ENCODE data around the gene MUSK. TPM values are rescaled to one million over a fixed set of nuclear protein-coding genes. Genes with fewer than 3 reads are reported as not detected.
A peak's percentile ranks its signal among the peaks of the same experiment; 100 is the strongest.

Gene MUSK
- total and polyA plus RNA-seq, 2 of the 4 experiments (the other 2 are of a cell fraction): 0.07 to 0.18 TPM

DNA sequence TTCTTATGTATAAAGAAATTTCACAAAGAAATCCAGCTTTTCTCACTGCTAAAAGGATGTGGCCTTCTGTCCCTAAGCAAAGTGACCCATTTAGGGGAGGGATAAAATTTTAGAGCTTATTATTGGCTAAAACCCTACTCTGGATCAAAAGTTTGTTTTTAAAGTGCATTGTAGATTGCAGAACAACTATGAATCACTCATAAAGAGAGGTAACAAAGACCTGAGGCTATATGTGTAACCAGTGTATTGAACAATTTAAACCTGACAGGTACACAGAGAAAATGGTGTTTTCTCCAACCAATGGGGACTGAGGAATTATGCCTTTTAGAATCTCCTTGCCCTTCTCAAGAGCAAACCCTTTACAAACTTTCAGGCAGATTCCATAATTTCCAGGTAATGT lies 86.6 kb downstream of the MUSK start:
- Histone ChIP-seq H3K4ac (ENCODE audit: low read depth, low read length) (peak overlapping the region; percentile 54; the same call in 1 of the 2 replicates), H3K4me3 (ENCODE audit: insufficient read depth, low read depth, low read length) (no peak overlapping the region), H3K27ac (ENCODE audit: insufficient read depth, low read length) (no peak overlapping the region), H2AK9ac (replicated peaks; ENCODE audit: low read depth, low read length, poor library complexity) (no peak overlapping the region), H3K9ac (ENCODE audit: low read depth, low read length) (no peak overlapping the region), H3K36me3 (ENCODE audit: control insufficient read depth, insufficient read depth, low read length) (no peaks in the 10 kb centered on the region), H4K20me1 (ENCODE audit: insufficient read depth, low read length) (no peaks in the 10 kb centered on the region), H3K4me1 (ENCODE audit: control insufficient read depth, insufficient read depth, low read length) (peaks cover 11% of the 10 kb centered on the region), H3K14ac (replicated peaks; ENCODE audit: low read depth, low read length) (no peak overlapping the region), H3K18ac (ENCODE audit: low read depth, low read length) (peak overlapping the region; percentile 66), H3K9me3 (ENCODE audit: control insufficient read depth, insufficient read depth, low read length) (peaks cover 3% of the 10 kb centered on the region; the same call in 1 of the 2 replicates), H4K91ac (ENCODE audit: insufficient read depth, low read depth, low read length) (no peak overlapping the region), H4K8ac (ENCODE audit: low read depth in 2 of 2, low read length in 2 of 2) (peak overlapping the region in 1 of 2 experiments; percentile 49; a peak in 1 of 4 replicates), H2BK20ac (ENCODE audit: low read depth, low read length) (peak overlapping the region; percentile 80; the same call in 1 of the 2 replicates), H4K5ac (ENCODE audit: low read depth, low read length) (no peak overlapping the region), H2AK5ac (ENCODE audit: low read depth, low read length) (no peak overlapping the region), H2BK120ac (ENCODE audit: low read depth, low read length) (peak overlapping the region; percentile 51), H3K27me3 (ENCODE audit: control insufficient read depth, insufficient read depth, low read length) (no peaks in the 10 kb centered on the region), H3K9me1 (ENCODE audit: insufficient read depth, low read length) (peaks cover 16% of the 10 kb centered on the region), H3K4me2 (ENCODE audit: low read depth, low read length) (no peak overlapping the region), H2BK5ac (ENCODE audit: low read depth, low read length, poor library complexity, severe bottlenecking) (peak overlapping the region; percentile 38), H3K23ac (ENCODE audit: low read depth, low read length) (no peak overlapping the region), H3K79me1 (ENCODE audit: low read depth in 1 of 2, low read length in 2 of 2) (peaks cover 3 to 12% of the 10 kb centered on the region in 2 experiments; a peak in 1 of 4 replicates), H2AFZ (replicated peaks; ENCODE audit: low read length, poor library complexity) (no peak overlapping the region), H2BK15ac (ENCODE audit: low read depth, low read length) (0 out of 3 replicates have a peak overlapping the region, but pooled peaks have one; percentile 13), H3K56ac (ENCODE audit: extremely low read depth, insufficient read depth, low read length) (no peak overlapping the region)
- no peak for TF ChIP-seq FOS (IDR thresholded peaks at IDR 0.05; ENCODE audit: low read depth, low read length)
- no TSS peak for BruUV-seq (replicated peaks)
- in situ Hi-C loops (cut with MboI; ENCODE audit: low sequenced_read_pairs) (no loop called here), dilution Hi-C loops (cut with HindIII; ENCODE audit: low sequenced_read_pairs, unreplicated experiment) (no loop called here), intact Hi-C loops (cut with micrococcal nuclease) (no loop called here)
- CTCF ChIA-PET: no interaction called here
- DNase-seq: no peak
- no peak for ATAC-seq (ENCODE audit: low read depth)
- POLR2A ChIA-PET (ENCODE audit: unreplicated experiment): no interaction called here

Data from IMR-90 (cell line).